Fibroblast of mammary gland (primary cell): ENCODE measurements around the gene TIMP2.
"Not testable (repeated sequence)": the region's sequence is repeated elsewhere in the genome, so short reads cannot be mapped to it uniquely, and the experiment has no call there.

Experiments used
- DNase-seq: peaks from one replicate; pipeline ENCODE4 v3.0.0-alpha.2; 2010; ENCODE audit warnings: low read depth
- H3K4me3 ChIP-seq: 2 replicates; pipeline ENCODE4 v1.5.1; 2011; ENCODE audit warnings: low read depth, mild to moderate bottlenecking, low read length, moderate library complexity; ENCODE audit not compliant: control insufficient read depth
- TF ChIP-seq, protein P1 (sequence below): conservative IDR thresholded peaks from 2 replicates; pipeline ENCODE4 v1.5.1; 2011; ENCODE audit warnings: low read depth, low read length, inconsistent platforms; ENCODE audit not compliant: control insufficient read depth, insufficient read depth

TIMP2 gene

DNA sequence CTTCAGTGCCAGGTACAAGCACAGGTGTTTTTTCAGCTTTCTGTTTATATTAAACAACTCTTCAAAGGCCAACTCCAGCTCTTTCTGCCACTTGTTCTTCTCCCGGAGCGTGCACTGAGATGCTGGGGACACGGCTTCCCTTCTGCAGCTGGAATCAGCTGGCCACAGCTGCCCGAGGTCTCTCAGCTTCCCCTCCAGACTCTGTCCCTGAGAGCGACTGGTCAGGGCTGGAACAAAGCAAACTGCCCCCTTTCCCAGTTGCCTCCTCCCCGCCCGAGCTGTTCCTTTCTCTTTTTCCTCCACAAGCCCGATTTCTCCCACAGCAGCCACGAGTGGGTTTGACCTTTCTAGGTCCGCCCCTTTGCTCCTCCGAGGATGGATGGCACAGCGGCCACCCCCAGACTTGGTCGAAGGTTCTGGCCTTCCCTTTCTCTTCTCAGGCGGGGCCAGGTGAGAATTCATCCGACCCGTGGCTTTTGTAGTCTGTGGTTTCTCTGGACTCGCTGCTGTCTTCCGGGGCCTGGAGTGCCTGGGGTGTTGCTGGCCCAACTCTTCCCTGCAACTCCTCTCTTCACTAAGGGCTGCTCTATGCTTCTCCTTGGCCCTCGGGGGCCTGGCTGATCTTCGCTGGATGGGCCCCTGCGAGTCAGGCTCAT, 33.7 kb downstream of the TIMP2 start:
- TF ChIP-seq, protein P1, sequence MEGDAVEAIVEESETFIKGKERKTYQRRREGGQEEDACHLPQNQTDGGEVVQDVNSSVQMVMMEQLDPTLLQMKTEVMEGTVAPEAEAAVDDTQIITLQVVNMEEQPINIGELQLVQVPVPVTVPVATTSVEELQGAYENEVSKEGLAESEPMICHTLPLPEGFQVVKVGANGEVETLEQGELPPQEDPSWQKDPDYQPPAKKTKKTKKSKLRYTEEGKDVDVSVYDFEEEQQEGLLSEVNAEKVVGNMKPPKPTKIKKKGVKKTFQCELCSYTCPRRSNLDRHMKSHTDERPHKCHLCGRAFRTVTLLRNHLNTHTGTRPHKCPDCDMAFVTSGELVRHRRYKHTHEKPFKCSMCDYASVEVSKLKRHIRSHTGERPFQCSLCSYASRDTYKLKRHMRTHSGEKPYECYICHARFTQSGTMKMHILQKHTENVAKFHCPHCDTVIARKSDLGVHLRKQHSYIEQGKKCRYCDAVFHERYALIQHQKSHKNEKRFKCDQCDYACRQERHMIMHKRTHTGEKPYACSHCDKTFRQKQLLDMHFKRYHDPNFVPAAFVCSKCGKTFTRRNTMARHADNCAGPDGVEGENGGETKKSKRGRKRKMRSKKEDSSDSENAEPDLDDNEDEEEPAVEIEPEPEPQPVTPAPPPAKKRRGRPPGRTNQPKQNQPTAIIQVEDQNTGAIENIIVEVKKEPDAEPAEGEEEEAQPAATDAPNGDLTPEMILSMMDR = no peak
- no peak overlapping the region for H3K4me3 ChIP-seq
- no peak for DNase-seq

DNA sequence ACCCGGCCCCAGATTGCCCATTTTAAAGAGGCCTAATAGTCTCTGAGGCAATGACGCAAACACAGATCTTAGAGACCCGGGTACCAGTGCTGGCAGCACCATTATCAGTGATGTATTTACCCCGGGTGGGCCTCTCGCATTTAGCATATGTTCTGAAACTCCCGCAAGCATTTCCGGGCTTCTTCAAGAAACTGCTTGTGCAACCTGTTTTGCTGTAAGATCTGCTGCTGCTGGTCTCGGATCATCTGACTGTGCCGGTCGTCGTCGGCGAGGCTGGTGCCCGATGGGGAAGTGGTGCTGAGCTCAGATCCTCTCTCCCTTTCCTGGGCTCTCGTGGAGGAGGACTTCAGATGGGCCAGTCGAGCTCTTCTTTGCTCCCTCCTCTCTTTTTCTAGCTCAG, 34.7 kb downstream of the TIMP2 start:
- H3K4me3 ChIP-seq = no peak overlapping the region
- TF ChIP-seq, protein P1 = no peak
- DNase-seq = no peak

DNA sequence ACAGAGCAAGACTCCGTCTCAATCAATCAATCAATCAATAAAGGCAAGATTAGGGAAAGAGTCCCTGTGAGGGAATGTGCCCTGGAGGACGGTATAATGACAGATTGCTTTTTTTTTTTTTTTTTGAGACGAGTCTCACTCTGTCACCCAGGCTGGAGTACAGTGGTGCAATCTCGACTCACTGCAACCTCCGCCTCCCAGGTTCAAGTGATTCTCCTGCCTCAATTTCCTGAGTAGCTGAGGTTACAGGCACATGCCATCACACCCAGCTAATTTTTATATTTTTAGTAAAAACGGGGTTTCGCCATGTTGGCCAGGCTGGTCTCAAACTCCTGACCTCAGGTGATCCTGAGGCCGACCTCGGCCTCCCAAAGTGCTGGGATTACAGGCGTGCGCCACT, 35.1 kb downstream of the TIMP2 start:
- not testable (repeated sequence) for DNase-seq, H3K4me3 ChIP-seq

DNA sequence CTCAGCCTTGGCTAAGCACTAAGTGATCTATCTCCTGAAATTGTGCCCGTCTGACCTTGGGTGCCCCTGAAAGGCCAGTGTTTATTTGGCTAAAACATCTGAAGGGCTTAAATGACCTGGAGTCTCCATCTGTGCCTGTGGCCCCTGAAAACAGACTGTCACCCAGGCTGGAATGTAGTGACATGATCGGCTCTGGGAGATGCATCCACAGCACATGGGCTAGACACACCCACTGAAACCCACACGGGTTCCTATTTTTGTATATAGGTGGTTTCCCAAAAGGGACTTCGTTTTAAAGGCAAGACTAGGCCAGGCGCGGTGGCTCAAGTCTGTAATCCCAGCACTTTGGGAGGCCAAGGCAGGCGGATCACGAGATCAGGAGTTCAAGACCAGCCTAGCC, 35.7 kb downstream of the TIMP2 start:
- DNase-seq = no peak
- no peak overlapping the region for H3K4me3 ChIP-seq
- TF ChIP-seq, protein P1 = no peak

DNA sequence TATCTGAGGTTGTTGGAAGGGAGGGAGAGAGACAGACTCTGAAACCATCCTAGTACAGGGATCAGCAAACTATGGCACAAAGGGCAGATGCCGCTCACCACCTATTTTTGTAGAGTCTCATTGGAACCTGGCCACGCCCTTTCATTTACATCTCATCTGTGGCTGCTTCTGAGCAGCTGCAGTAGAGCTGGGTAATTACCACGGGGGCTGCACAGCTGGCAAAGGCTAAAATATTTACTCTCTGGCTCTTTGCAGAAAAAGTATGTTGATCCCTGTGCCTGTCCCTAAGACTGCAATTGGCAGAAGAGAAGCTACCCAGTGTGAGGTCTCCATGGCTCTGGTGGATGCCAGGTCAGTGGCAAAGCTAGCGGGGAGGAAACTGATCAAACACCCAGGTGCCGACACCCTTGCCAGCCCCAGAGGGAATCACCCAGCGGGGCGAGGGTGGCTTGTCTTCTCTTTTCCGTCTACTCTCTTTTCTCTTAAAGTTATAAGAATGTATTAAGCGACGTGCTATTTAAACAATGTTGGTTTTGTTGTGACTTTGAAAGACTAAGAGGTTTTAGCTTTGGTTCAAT, 36.2 kb downstream of the TIMP2 start:
- TF ChIP-seq, protein P1 = no peak
- H3K4me3 ChIP-seq = no peak overlapping the region
- no peak for DNase-seq

DNA sequence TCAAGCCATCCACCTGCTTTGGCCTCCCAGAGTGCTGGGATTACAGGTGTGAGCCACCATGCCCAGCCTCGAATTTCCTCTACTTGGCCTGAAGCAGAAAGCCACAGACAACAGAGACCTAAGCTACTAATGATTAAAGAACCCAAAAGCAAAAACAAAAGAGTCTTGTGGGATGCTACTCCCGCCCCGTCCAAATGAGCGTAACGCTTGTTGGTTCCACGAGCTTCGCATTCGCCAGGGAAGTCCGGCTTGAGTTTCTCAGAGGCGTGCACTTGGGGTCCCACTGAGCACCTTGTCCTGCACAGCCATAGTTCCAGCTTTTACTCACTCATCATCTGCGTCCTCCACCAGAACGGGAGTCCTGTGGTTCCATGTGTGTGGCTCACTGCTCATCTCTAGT, 38.2 kb downstream of the TIMP2 start:
- H3K4me3 ChIP-seq = no peak overlapping the region
- TF ChIP-seq, protein P1 = no peak
- no peak for DNase-seq

DNA sequence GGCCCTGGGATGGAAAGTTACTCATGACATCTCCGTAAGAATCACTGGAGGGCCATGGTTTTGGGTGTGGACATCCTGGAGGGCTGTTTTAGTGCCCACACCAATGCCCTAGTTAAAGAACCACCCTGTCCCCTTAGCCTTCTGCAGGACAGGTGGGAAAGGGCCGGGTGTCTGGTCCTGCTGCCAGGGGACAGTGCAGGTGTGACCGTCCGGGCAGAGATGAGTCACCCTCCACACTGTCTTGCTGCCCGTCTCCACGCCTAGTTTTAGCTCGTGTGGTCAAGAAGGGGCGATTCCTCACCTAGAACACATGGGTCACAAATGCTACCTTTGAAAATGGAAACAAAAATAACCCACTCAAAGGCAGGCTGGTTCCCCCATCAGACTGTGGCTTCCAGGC, 39.2 kb downstream of the TIMP2 start:
- no peak overlapping the region for H3K4me3 ChIP-seq
- no peak for DNase-seq
- TF ChIP-seq, protein P1 = no peak
